SK-N-SH treated with all-trans-retinoic acid at 6 μM for 48 hours (cell line): ENCODE measurements around the gene DEFB112.

ENCODE experiments used
- TF ChIP-seq, protein P1 (sequence below): fragments of 250-450 bp; sonication (Bioruptor Pico); IDR thresholded peaks from 2 replicates; pipeline ENCODE4 v1.5.0; 2020; ENCODE audit warnings: mild to moderate bottlenecking, moderate library complexity
- TF ChIP-seq, protein P2 (sequence below): fragments of 250-450 bp; sonication (Bioruptor Pico); IDR thresholded peaks from 2 replicates; pipeline ENCODE4 v1.8.0; 2021; ENCODE audit warnings: low read depth, mild to moderate bottlenecking, moderate library complexity, borderline replicate concordance
- TF ChIP-seq, protein P3 (sequence below): fragments of 250-450 bp; sonication (Bioruptor Pico); IDR thresholded peaks from 2 replicates; pipeline ENCODE4 v1.5.1; 2020; ENCODE audit warnings: low read depth, mild to moderate bottlenecking, moderate library complexity

DNA sequence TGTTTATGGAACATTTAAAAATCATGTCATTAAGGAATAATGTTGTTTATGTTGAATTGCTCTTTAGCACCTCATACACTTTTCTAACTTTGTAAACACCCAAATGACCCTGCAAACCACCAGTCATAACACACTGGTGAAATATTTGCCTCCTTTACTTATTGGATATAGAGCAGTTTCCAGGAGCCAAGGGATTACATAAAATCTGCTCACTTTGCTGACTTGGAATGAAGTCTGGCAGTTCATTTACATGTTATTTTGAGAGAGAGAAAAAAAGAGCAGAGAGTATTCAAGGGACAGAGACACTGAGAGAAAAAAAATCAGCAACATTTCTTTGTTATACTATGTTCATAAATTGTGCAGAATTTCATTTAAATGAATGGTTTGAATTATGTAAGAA is 46.6 kb upstream of the DEFB112 start:
- TF ChIP-seq, protein P1, sequence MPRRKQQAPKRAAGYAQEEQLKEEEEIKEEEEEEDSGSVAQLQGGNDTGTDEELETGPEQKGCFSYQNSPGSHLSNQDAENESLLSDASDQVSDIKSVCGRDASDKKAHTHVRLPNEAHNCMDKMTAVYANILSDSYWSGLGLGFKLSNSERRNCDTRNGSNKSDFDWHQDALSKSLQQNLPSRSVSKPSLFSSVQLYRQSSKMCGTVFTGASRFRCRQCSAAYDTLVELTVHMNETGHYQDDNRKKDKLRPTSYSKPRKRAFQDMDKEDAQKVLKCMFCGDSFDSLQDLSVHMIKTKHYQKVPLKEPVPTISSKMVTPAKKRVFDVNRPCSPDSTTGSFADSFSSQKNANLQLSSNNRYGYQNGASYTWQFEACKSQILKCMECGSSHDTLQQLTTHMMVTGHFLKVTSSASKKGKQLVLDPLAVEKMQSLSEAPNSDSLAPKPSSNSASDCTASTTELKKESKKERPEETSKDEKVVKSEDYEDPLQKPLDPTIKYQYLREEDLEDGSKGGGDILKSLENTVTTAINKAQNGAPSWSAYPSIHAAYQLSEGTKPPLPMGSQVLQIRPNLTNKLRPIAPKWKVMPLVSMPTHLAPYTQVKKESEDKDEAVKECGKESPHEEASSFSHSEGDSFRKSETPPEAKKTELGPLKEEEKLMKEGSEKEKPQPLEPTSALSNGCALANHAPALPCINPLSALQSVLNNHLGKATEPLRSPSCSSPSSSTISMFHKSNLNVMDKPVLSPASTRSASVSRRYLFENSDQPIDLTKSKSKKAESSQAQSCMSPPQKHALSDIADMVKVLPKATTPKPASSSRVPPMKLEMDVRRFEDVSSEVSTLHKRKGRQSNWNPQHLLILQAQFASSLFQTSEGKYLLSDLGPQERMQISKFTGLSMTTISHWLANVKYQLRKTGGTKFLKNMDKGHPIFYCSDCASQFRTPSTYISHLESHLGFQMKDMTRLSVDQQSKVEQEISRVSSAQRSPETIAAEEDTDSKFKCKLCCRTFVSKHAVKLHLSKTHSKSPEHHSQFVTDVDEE (CRISPR knock-in tag) = no peak
- TF ChIP-seq, protein P2, sequence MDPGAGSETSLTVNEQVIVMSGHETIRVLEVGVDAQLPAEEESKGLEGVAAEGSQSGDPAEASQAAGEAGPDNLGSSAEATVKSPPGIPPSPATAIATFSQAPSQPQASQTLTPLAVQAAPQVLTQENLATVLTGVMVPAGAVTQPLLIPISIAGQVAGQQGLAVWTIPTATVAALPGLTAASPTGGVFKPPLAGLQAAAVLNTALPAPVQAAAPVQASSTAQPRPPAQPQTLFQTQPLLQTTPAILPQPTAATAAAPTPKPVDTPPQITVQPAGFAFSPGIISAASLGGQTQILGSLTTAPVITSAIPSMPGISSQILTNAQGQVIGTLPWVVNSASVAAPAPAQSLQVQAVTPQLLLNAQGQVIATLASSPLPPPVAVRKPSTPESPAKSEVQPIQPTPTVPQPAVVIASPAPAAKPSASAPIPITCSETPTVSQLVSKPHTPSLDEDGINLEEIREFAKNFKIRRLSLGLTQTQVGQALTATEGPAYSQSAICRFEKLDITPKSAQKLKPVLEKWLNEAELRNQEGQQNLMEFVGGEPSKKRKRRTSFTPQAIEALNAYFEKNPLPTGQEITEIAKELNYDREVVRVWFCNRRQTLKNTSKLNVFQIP (CRISPR knock-in tag) = no peak
- TF ChIP-seq, protein P3, sequence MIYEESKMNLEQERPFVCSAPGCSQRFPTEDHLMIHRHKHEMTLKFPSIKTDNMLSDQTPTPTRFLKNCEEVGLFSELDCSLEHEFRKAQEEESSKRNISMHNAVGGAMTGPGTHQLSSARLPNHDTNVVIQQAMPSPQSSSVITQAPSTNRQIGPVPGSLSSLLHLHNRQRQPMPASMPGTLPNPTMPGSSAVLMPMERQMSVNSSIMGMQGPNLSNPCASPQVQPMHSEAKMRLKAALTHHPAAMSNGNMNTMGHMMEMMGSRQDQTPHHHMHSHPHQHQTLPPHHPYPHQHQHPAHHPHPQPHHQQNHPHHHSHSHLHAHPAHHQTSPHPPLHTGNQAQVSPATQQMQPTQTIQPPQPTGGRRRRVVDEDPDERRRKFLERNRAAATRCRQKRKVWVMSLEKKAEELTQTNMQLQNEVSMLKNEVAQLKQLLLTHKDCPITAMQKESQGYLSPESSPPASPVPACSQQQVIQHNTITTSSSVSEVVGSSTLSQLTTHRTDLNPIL = no peak
